HG03460 (cell line): ENCODE results near the gene PRKX.
"Not testable (repeated sequence)": the region's sequence is repeated elsewhere in the genome, so short reads cannot be mapped to it uniquely, and the experiment has no call there.

Experiments used
- ATAC-seq: cut with Tn5 transposase; IDR thresholded peaks from one replicate; pipeline ENCODE4 v1.9.1; 2021; ENCODE audit not compliant: unreplicated experiment

Gene PRKX

DNA sequence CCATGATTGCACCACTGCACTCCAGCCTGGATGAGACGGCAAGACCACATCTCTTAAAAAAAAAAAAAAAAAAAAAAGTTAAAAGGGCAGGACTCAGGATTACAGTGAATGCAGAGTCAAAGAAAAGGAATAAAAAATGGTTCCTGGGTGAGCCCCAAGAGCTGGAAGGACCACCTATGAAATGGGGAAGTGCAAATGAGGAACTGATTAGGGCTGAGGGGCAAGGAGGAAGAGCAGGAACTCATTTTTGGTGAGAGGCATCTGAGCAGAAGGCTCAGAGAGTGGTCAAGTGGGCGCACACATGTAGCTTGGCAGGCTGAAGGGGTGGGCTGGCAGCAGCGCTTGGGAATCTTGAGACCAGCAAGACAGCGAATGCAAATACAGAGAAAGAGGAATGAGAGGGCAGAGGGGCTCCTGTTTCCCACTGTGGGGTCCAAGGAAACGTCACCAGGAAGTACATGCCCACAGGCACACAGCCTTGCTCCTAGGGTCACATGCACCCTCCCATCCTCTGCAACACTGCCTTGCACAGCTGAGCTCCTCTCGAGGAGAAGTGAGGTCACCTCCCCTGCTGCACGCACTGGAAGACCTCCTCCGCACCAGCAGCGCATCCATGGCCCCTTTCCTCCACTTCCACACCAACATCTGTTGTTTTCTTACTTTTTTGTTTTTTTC lies 49.7 kb downstream of the PRKX start:
- not testable (repeated sequence) for ATAC-seq

GRCh38 chrX:3659761-3660160 lies 53.7 kb downstream of the PRKX start:
- ATAC-seq, result no peak

DNA sequence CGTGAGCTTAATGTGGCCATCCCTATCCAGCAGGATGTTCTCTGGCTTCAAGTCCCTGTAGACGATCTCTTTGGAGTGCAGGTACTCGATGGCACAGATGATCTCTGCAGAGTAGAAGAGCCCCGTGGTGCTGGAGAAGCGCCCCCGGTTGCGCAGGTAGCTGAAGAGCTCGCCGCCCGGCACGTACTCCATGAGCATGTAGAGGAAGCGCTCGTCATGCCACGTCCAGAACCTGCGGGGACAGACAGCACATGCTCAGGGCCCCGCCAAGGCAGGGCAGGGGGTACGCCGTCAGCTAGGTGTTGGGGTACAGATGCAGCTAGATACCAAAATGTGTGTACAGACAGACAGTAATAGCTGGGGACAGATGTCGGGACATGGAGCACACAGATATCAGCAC lies 58.3 kb downstream of the PRKX start:
- no peak for ATAC-seq

- no peak for ATAC-seq
These were observed 60.3 kb downstream of the PRKX start for GRCh38 chrX:3653111-3653510.

DNA sequence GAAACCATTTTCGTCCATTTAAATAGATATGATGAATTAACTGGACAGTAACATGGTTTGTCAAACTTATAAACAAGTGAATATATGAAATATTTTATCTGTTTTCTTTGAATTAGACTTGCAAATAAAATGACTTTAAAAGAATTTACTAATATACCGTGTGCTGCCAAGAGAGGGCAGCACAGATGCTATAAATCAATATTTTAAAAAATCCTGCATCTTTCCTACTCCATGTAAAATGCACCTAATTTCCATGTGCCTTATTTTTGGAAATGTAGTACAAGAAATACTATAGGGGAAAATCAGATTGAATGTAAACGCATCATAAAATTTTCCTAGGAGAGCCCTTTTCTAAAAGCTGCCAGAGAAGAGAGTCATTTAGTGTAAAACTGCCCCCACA lies 62.2 kb downstream of the PRKX start:
- ATAC-seq, result no peak

- ATAC-seq, result no peak
These were observed 65.4 kb downstream of the PRKX start for GRCh38 chrX:3648084-3648483.

- ATAC-seq, result not testable (repeated sequence)
These were observed 73.4 kb downstream of the PRKX start for GRCh38 chrX:3639858-3640631.

DNA sequence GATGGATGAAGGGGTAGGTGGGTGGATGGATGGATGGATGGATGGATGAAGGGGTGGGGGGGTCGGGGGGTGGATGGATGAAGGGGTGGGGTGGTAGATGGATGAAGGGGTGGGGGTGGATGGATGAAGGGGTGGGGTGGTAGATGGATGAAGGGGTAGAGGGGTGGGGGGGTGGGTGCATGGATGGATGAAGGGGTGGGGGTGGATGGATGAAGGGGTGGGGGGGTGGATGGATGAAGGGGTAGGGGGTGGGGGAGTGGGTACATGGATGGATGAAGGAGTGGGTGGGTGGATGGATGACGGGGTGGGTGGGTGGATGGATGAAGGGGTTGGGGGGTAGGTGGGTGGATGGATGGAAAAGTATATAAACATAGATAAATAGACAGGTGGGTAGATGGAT lies 74.2 kb downstream of the PRKX start:
- ATAC-seq, result no peak

DNA sequence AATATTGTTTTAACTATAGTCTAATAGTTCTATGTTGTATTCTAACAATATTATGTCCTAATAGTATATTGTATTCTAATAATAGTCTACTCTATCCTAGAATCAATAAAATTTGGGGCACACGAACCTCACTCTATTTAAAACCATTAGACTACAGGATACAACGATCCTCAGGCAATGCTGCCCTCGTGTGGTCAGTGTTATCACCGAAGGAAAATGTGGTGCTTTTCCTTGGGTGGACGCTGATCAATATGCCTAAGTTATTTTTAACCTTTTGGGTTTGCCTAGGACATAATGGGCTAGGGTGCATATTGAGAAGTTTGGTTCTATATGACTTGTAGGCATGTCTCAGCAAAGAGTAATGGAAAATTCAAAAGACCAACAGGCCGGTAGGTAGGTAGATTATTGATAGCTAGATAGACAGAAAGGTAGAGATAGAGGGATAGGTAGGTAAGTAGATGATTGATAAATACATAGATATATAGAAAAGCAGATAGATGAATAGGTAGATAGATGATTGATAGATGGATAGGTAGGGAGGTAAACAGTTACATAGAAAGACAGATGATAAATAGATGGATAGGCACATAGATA lies 75.1 kb downstream of the PRKX start:
- no peak for ATAC-seq

DNA sequence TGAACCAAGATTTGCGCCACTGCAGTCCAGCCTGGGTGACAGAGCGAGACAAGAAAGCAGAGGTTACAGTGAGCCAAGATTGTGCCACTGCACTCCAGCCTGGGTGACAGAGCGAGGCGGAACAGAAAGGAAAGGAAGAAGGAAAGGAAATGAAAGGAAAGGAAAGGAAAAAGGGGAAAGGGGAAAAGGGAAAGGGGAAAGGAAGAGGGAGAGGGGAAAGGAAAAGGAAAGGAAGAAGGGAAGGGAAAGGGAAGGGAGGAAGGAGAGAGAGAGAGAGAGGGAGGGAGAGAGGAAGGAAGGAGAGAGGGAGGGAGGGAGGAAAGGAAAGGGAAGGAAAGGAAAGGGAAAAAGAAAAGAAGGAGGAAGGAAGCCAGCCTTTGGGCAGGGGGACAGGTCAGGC lies 76.6 kb downstream of the PRKX start:
- ATAC-seq, result no peak

GRCh38 chrX:3631196-3631595 lies 82.3 kb downstream of the PRKX start:
- ATAC-seq, result no peak

DNA sequence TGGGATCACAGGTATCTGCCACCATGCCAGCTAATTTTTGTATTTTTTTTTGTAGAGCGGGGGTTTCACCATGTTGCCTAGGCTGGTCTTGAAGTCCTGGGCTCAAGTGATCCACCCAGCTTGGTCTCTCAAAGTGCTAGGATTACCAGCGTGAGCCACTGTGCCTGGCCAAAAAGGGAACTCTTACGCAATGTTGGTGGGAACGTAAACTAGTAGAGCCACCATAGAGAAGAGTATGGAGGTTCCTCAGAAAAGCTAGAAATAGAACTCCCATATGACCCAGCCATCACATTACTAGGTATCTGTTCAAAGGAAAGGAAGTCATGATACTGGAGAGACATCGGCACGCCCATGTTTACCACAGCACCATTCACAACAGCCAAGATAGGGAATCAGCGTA lies 85.9 kb downstream of the PRKX start:
- no peak for ATAC-seq

DNA sequence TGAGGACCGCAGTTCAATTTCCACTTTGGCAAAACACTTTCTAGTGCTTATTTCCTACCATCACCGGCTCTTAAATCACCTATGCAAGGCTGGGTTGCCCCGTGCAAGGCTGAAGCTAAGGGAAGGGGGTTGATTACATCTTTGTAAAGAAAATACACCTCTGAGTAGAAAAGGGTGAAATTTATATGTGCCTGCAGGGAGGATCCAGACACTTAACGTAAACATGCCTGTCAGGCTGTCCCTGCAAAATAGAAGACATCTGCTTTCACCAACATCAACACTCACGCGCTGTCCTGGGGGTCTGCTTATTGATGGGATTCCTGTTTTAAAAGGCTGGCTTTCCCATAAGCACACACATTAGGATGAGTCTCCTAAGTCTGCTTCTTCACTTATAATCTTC lies 92.0 kb downstream of the PRKX start:
- ATAC-seq, result no peak

DNA sequence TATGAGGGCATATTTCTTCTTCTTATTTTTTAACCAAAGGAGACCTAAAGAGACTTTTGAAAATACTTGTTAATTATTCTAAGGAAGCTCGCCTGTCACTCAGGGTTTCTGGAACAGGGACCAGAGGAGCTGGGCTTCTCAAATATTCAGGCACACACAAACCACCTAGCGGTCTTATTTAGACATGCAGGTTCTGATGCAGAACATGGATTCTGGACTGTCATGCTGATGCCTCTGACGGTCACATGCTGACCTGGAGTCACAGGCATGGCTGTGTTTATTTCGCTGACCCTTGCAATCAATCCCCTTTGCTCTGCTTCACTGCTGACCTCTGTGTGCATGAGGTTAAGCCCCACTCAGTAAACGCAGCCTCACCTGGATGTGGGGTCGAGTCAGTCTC lies 101.7 kb downstream of the PRKX start:
- not testable (repeated sequence) for ATAC-seq

DNA sequence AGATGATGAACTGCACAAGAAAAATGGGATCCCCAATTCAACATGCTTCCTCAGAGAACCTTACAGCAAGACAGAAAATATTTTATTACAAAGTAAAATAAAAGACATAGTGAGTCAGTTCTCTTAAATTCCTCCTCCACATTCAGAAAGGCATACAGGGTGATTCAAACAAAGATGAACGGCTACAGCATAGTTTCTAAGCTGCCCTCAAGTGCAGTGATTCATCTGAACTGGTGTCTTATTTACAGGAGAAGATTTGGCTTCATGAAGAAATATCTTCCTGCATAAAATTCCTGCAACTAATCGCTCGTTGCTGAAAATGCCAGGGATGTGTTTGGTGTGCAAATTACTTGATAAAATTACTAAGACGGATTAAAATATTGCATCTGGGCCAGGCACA lies 103.6 kb downstream of the PRKX start:
- no peak for ATAC-seq

- ATAC-seq, result no peak
These were observed 110.3 kb downstream of the PRKX start for GRCh38 chrX:3603026-3603661.

DNA sequence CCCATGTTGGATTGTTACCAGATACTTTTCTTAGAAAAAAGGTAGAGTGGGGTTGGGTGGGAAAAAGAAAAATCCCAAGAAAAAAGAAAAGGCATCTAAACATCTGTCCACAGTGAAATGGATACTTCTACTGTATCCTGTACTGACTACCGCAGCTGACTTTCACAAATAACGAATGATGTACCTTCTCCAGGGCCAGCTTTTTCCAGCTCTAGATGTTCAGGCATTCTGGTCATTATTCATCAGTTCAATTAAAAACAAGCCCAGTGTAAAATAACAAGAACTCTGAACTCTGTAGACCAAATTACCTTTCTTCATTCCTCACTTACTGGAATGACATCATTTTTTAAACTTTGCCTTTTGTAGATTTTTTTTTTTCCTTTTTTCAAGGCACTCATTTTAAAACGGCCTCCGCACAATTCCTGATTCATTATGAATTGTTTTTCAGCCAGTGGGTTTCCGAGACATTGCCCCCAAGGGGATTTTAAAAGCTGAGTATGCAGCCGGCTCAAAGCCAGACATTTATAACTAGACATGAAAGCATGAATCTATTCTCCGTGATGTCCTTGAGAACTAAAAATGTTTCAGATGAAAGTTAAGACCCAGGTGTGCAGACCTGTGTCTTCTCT lies 113.5 kb downstream of the PRKX start:
- ATAC-seq, result no peak

GRCh38 chrX:3598709-3599108 lies 114.7 kb downstream of the PRKX start:
- ATAC-seq, result no peak

DNA sequence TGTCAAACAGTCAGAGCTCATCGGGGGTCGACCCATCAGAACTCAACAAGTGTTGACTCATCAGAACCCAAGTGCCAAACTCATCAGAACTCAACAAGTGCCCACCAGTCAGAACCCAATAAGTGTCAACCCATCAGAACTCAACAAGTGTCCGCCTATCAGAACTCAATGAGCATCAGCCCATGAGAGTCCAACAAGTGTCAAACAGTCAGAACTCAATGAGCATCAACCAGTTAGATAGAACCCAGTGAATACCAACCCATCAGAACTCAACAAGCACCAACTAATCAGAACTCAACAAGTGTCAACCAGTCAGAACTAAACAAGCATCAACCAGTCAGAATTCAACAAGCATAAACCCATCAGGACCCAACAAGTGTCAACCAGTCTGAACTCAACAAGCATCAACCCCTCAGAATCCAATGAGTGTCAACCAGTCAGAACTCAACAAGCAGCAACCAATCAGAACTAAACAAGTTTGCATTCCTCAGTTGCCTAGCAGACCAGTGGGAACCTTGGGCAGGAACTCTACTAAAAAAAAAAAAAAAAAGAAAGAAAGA lies 115.3 kb downstream of the PRKX start:
- no peak for ATAC-seq

GRCh38 chrX:3592184-3592583 lies 121.3 kb downstream of the PRKX start:
- ATAC-seq, result no peak

DNA sequence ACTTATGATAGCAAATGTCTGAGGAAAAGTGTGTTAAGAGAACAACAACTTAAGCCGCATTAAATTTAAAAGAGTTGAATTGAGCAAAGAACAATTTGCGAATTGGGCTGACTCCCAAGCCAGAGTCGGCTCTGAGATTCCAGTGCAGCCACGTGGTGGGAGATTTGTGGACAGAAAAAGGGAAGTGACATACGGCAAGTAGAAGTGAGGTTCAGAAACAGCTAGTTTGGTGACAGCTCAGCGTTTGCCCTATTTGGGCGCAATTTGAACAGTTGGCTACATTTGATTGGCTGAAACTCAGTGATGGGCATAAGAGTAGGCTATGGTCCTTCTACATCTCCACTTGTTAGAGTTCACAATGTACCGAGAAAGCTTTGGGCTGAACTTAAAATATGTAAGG lies 124.0 kb downstream of the PRKX start:
- no peak for ATAC-seq
